GM19328 (cell line): Measurements from ENCODE around the gene OR51E1.

Source experiments
- ATAC-seq: cut with Tn5 transposase; IDR thresholded peaks from one replicate; pipeline ENCODE4 v1.9.1; 2021; ENCODE audit warnings: mild to moderate bottlenecking, moderate library complexity; ENCODE audit not compliant: unreplicated experiment

The OR51E1 gene

GRCh38 chr11:4647766-4648165 lies 4.0 kb downstream of the OR51E1 start:
- no peak for ATAC-seq

- no peak for ATAC-seq
Measured at GRCh38 chr11:4654635-4655369, 11.0 kb downstream of the OR51E1 start.

GRCh38 chr11:4658629-4659445 lies 15.1 kb downstream of the OR51E1 start:
- ATAC-seq: no peak

GRCh38 chr11:4662876-4663275 lies 19.1 kb downstream of the OR51E1 start:
- ATAC-seq: no peak

GRCh38 chr11:4664183-4664582 lies 20.4 kb downstream of the OR51E1 start:
- ATAC-seq: no peak

GRCh38 chr11:4664786-4665185 lies 21.0 kb downstream of the OR51E1 start:
- ATAC-seq: no peak

- no peak for ATAC-seq
Measured at GRCh38 chr11:4665424-4665823, 21.6 kb downstream of the OR51E1 start.

- ATAC-seq: no peak
Measured at GRCh38 chr11:4671741-4672140, 28.0 kb downstream of the OR51E1 start.

GRCh38 chr11:4672470-4672869 lies 28.7 kb downstream of the OR51E1 start:
- ATAC-seq: no peak

GRCh38 chr11:4673781-4674180 lies 30.0 kb downstream of the OR51E1 start:
- no peak for ATAC-seq

GRCh38 chr11:4677948-4678347 lies 34.2 kb downstream of the OR51E1 start:
- ATAC-seq: no peak

- no peak for ATAC-seq
Measured at GRCh38 chr11:4680341-4680740, 36.6 kb downstream of the OR51E1 start.

- no peak for ATAC-seq
Measured at GRCh38 chr11:4682623-4683419, 39.0 kb downstream of the OR51E1 start.

- ATAC-seq: no peak
Measured at GRCh38 chr11:4684631-4685285, 41.0 kb downstream of the OR51E1 start.

GRCh38 chr11:4695442-4695841 lies 51.7 kb downstream of the OR51E1 start:
- no peak for ATAC-seq

- ATAC-seq: no peak
Measured at GRCh38 chr11:4697585-4697984, 53.8 kb downstream of the OR51E1 start, which contains the start of gene OR51E2. Gene OR51E2 (minus strand): TSS chr11:4697853. CDS start chr11:4682711, 15,142 bp downstream.

GRCh38 chr11:4699697-4700435 lies 56.1 kb downstream of the OR51E1 start:
- peak; percentile 86 for ATAC-seq

- no peak for ATAC-seq
Measured at GRCh38 chr11:4700436-4700820, 56.6 kb downstream of the OR51E1 start.

GRCh38 chr11:4704054-4704789 lies 60.4 kb downstream of the OR51E1 start, which contains the start of gene MMP26:
Gene MMP26 (plus strand): TSS chr11:4704784.
- ATAC-seq: no peak
